Measurements from ENCODE around the gene TEK. TPM values are rescaled to one million over a fixed set of nuclear protein-coding genes. Genes with fewer than 3 reads are reported as not detected.

The TEK gene
- polyA plus RNA-seq: 1 to 10 TPM in 1 of 2 donors, under 1 TPM in 1; 0.55 to 1.3 TPM

DNA sequence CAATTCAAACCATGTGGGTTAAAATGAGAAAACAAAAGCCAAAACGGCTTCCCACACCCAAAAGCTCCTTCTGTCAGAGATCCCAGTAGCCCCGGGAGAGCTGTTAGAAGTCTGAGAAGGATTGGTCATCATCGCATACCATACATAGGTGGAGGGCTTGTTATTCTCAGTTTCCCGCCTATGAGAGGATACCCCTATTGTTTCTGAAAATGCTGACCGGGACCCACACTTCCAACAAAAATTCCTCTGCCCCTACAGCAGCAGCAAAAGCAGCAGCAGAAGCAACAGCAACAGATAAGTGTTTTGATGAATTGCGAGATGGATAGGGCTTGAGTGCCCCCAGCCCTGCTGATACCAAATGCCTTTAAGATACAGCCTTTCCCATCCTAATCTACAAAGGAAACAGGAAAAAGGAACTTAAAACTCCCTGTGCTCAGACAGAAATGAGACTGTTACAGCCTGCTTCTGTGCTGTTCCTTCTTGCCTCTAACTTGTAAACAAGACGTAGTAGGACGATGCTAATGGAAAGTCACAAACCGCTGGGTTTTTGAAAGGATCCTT is at the start of gene TEK:
TSS of gene TEK (plus strand) at position 245 of the 561 bp plus-strand sequence. CDS start 366 bp downstream, outside the sequence.
- Histone ChIP-seq H3K27ac (ENCODE audit: low read depth in 2 of 2, low read length in 1 of 2) (no peak within 1 kb of the TSS), H3K4me3 (ENCODE audit: low read depth in 1 of 2, low read length in 2 of 2) (no peak within 1 kb of the TSS), H3K27me3 (ENCODE audit: control insufficient read depth in 1 of 2, insufficient read depth in 2 of 2, low read length in 2 of 2) (no peaks in the 10 kb centered on the region), H3K36me3 (ENCODE audit: control insufficient read depth in 2 of 2, insufficient read depth in 2 of 2, low read length in 1 of 2) (no peaks in the 10 kb centered on the region), H3K4me1 (ENCODE audit: control insufficient read depth in 2 of 2, insufficient read depth in 2 of 2, low read length in 1 of 2) (no peaks in the 10 kb centered on the region), H3K9me3 (ENCODE audit: control insufficient read depth in 2 of 2, insufficient read depth in 1 of 2, low read depth in 1 of 2, low read length in 1 of 2) (no peaks in the 10 kb centered on the region)
- 34 to 42% methylated on average over 9 of the region's 9 CpGs for WGBS, 2 donors

DNA sequence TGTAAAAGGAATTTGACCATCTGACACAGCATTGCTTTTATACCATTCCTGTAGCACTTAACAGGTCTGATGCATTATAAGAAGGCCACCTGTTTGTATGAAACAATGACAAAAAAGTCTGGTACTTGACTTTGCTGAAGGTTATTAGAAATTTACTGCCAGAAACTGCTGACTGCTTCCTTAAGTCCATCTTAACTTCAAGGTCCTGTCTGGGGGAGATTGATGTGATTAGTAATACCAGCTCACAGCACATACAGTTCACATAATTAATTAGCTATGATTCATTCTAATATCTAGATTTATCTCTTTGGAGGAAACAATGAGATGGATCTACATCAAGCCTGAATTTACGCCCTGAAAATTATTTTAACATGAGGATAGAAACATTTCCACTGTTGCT is 49.6 kb upstream of the TEK start:
- H3K4me1 ChIP-seq (ENCODE audit: control insufficient read depth in 2 of 2, insufficient read depth in 2 of 2, low read length in 1 of 2): no peaks in the 10 kb centered on the region
- no peaks in the 10 kb centered on the region for H3K27me3 ChIP-seq (ENCODE audit: control insufficient read depth in 1 of 2, insufficient read depth in 2 of 2, low read length in 2 of 2)
- H3K36me3 ChIP-seq (ENCODE audit: control insufficient read depth in 2 of 2, insufficient read depth in 2 of 2, low read length in 1 of 2): no peaks in the 10 kb centered on the region
- 71 to 79% methylated on average over 1 of the region's 1 CpG for WGBS, 2 donors
- H3K4me3 ChIP-seq (ENCODE audit: low read depth in 1 of 2, low read length in 2 of 2): no peak overlapping the region
- no peaks in the 10 kb centered on the region for H3K9me3 ChIP-seq (ENCODE audit: control insufficient read depth in 2 of 2, insufficient read depth in 1 of 2, low read depth in 1 of 2, low read length in 1 of 2)
- H3K27ac ChIP-seq (ENCODE audit: low read depth in 2 of 2, low read length in 1 of 2): no peak overlapping the region

DNA sequence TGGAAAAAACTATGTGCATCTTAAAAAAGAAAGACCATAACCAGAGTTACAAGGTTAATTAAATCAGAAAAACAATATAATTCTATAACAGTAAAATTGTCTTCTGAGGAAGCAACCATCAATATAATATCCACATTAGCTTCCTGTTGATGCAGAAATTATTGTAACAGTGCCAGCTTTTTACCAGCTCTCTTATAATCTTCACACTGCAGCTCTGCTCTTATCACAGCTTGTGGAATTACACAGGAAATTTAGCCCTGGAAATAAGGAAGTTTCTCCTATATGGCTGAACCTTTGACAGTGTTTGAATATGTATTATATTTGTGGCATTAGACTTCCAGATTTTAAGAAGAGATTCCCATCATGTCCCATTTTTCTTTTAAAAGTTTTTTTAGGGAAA is 49.1 kb upstream of the TEK start:
- no peaks in the 10 kb centered on the region for H3K27me3 ChIP-seq (ENCODE audit: control insufficient read depth in 1 of 2, insufficient read depth in 2 of 2, low read length in 2 of 2)
- no peak overlapping the region for H3K27ac ChIP-seq (ENCODE audit: low read depth in 2 of 2, low read length in 1 of 2)
- no peaks in the 10 kb centered on the region for H3K36me3 ChIP-seq (ENCODE audit: control insufficient read depth in 2 of 2, insufficient read depth in 2 of 2, low read length in 1 of 2)
- no peaks in the 10 kb centered on the region for H3K4me1 ChIP-seq (ENCODE audit: control insufficient read depth in 2 of 2, insufficient read depth in 2 of 2, low read length in 1 of 2)
- H3K4me3 ChIP-seq (ENCODE audit: low read depth in 1 of 2, low read length in 2 of 2): no peak overlapping the region
- H3K9me3 ChIP-seq (ENCODE audit: control insufficient read depth in 2 of 2, insufficient read depth in 1 of 2, low read depth in 1 of 2, low read length in 1 of 2): no peaks in the 10 kb centered on the region

DNA sequence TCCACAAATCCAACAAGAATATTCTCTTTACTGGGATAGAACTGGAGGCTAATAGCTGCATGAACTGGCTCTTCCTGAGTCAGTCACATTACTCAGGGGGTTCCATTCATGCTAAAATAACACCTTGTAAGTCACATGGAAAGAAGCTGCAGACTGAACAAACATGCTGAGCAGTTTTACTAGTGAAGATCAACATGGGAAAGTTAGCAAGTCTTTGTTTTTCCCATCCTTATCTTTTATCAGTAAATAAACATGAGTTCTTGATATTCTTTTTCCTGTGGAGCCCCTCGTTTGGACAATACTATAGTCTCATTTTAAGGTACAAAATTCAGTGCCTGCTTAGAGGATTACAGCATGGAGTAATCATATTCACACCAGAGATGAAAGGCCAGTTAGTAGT is 43.7 kb upstream of the TEK start:
- WGBS, 2 donors: 60 to 64% methylated on average over 1 of the region's 1 CpG
- H3K9me3 ChIP-seq (ENCODE audit: control insufficient read depth in 2 of 2, insufficient read depth in 1 of 2, low read depth in 1 of 2, low read length in 1 of 2): no peaks in the 10 kb centered on the region
- H3K27me3 ChIP-seq (ENCODE audit: control insufficient read depth in 1 of 2, insufficient read depth in 2 of 2, low read length in 2 of 2): no peaks in the 10 kb centered on the region

DNA sequence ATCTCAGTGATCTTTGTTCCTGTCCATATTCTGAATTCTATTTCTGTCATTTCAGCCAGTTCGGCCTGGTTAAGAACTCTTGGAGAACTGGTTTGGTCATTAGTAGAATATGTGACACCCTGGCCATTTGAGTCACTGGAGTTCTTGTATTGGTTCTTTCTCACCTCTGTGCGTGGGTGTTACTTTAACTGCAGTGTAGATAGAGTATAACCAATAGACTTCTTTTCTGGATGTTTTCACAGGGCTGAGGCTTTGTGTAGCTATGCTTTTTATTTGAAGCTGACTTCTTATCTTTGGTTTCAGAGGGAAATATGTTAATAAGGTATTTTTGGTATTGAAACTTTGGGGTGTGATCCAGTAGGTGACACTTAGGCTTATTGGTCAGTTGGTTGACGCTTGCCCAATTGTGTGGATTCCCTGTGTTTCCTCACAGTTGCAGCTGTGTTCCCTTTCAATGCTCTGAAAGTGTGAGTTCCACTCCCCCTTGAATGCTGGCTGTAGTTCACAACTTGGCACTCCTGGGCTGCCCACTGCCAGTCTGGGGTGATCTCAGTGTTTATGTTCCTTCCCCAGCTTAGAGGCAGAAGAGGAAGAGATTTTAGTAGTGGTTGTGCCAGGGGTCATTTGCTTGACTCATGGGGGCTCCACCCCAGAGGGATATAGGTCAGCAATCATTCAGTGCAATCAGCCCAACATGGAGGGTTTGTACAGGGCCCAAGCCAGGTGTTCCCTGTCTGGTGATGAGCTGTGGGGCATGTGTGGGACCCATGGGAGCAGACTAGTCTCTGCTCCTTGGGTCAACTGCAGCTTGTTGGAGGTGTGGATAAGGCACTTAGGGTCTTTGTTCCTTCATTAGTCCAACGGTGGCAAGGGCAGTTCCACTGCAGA is 34.9 kb upstream of the TEK start:
- H3K36me3 ChIP-seq (ENCODE audit: control insufficient read depth in 2 of 2, insufficient read depth in 2 of 2, low read length in 1 of 2): no peaks in the 10 kb centered on the region
- no peaks in the 10 kb centered on the region for H3K4me1 ChIP-seq (ENCODE audit: control insufficient read depth in 2 of 2, insufficient read depth in 2 of 2, low read length in 1 of 2)
- H3K27ac ChIP-seq (ENCODE audit: low read depth in 2 of 2, low read length in 1 of 2): no peak overlapping the region
- WGBS, 2 donors: 65 to 67% methylated on average over 4 of the region's 4 CpGs
- no peaks in the 10 kb centered on the region for H3K27me3 ChIP-seq (ENCODE audit: control insufficient read depth in 1 of 2, insufficient read depth in 2 of 2, low read length in 2 of 2)
- no peak overlapping the region for H3K4me3 ChIP-seq (ENCODE audit: low read depth in 1 of 2, low read length in 2 of 2)
- H3K9me3 ChIP-seq (ENCODE audit: control insufficient read depth in 2 of 2, insufficient read depth in 1 of 2, low read depth in 1 of 2, low read length in 1 of 2): no peaks in the 10 kb centered on the region

More for the DNA sequence above, 43.7 kb upstream of the TEK start:
- Histone ChIP-seq H3K36me3 (ENCODE audit: control insufficient read depth in 2 of 2, insufficient read depth in 2 of 2, low read length in 1 of 2) (no peaks in the 10 kb centered on the region), H3K27ac (ENCODE audit: low read depth in 2 of 2, low read length in 1 of 2) (no peak overlapping the region), H3K4me1 (ENCODE audit: control insufficient read depth in 2 of 2, insufficient read depth in 2 of 2, low read length in 1 of 2) (no peaks in the 10 kb centered on the region), H3K4me3 (ENCODE audit: low read depth in 1 of 2, low read length in 2 of 2) (no peak overlapping the region)

DNA sequence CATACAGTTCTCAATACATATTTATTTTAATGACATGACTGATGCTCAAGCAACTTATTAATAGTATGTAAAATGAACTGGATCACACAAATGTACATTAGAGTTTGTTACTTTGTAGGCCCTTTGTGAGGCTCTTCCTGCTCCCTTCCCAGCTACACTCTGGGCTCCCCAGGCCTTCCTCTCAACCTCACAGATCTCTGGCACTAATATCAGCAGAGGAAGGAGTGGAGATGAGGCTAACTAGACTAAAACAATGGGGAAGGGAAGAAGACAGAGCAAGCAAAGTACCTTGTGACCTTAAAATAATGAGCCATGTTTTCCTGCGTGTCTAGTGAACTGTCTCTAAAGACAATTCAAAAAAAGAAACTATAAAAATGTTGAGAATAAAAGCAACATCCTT is 30.3 kb upstream of the TEK start:
- H3K4me3 ChIP-seq (ENCODE audit: low read depth in 1 of 2, low read length in 2 of 2): no peak overlapping the region
- no peak overlapping the region for H3K27ac ChIP-seq (ENCODE audit: low read depth in 2 of 2, low read length in 1 of 2)
- no peaks in the 10 kb centered on the region for H3K4me1 ChIP-seq (ENCODE audit: control insufficient read depth in 2 of 2, insufficient read depth in 2 of 2, low read length in 1 of 2)
- no peaks in the 10 kb centered on the region for H3K9me3 ChIP-seq (ENCODE audit: control insufficient read depth in 2 of 2, insufficient read depth in 1 of 2, low read depth in 1 of 2, low read length in 1 of 2)
- H3K36me3 ChIP-seq (ENCODE audit: control insufficient read depth in 2 of 2, insufficient read depth in 2 of 2, low read length in 1 of 2): no peaks in the 10 kb centered on the region
- 63 to 68% methylated on average over 1 of the region's 1 CpG for WGBS, 2 donors
- H3K27me3 ChIP-seq (ENCODE audit: control insufficient read depth in 1 of 2, insufficient read depth in 2 of 2, low read length in 2 of 2): no peaks in the 10 kb centered on the region

DNA sequence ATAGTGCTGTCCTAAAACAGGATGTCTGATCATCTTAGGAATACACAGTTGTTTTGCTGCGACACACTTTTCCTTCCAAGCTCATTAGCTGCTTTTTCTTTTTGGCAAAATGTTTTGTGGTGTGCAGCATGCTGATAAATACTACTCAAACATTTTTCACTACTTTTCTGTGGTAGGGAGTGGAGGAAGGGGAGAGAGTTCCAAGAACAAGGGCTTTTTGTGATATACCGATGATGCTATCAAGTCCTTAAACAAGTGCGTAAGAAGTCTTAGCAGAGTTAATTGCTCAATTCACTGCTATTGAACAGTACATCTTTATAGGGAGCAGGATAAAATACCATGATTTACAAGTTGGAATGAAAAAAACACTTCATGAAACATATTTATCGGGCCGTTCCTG is 23.6 kb upstream of the TEK start:
- no peaks in the 10 kb centered on the region for H3K4me1 ChIP-seq (ENCODE audit: control insufficient read depth in 2 of 2, insufficient read depth in 2 of 2, low read length in 1 of 2)
- no peaks in the 10 kb centered on the region for H3K27me3 ChIP-seq (ENCODE audit: control insufficient read depth in 1 of 2, insufficient read depth in 2 of 2, low read length in 2 of 2)
- WGBS, 2 donors: 86 to 93% methylated on average over 5 of the region's 5 CpGs
- no peak overlapping the region for H3K27ac ChIP-seq (ENCODE audit: low read depth in 2 of 2, low read length in 1 of 2)
- H3K9me3 ChIP-seq (ENCODE audit: control insufficient read depth in 2 of 2, insufficient read depth in 1 of 2, low read depth in 1 of 2, low read length in 1 of 2): no peaks in the 10 kb centered on the region
- no peaks in the 10 kb centered on the region for H3K36me3 ChIP-seq (ENCODE audit: control insufficient read depth in 2 of 2, insufficient read depth in 2 of 2, low read length in 1 of 2)
- H3K4me3 ChIP-seq (ENCODE audit: low read depth in 1 of 2, low read length in 2 of 2): no peak overlapping the region

DNA sequence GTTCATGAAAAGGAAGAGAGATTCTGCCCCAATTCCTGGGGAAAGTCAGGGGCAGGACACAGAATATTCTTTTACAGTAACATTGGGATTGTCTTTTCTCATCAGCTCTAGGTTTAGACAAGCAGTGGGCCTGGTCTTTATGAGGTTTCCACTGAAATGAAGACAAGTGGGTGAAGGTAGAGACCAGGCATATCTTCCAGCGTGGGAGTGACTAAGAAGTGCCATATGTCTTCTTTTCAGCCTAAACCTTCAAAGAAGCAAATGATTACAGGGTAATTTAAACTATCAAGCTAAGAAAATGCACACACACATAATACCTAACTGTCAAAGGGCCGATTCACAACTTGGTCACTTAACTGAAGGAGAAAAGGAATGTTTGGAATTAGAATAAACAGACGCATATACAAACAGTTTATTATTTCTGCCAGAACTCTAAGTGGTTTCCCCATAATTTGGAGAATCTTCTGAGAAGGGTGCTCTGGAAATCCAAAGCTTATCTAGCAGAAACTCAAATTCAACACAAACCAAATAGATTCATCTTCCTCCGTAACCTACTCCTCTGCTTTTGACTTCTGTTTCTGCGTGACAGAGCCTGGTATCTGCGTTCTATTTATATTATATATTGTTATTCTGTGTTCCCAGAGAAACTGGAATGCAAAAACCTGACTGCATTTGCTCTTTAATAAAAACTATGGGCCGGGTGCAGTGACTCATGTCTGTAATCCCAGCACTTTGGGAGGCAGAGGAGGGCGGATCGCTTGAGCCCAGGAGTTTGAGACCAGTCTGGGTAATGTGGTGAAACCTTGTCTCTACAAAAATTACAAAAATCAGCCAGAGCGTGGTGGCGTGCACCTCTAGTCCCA is 22.0 kb upstream of the TEK start:
- WGBS, 2 donors: 52 to 54% methylated on average over 11 of the region's 11 CpGs
- Histone ChIP-seq H3K9me3 (ENCODE audit: control insufficient read depth in 2 of 2, insufficient read depth in 1 of 2, low read depth in 1 of 2, low read length in 1 of 2) (no peaks in the 10 kb centered on the region), H3K4me1 (ENCODE audit: control insufficient read depth in 2 of 2, insufficient read depth in 2 of 2, low read length in 1 of 2) (no peaks in the 10 kb centered on the region), H3K27ac (ENCODE audit: low read depth in 2 of 2, low read length in 1 of 2) (no peak overlapping the region), H3K4me3 (ENCODE audit: low read depth in 1 of 2, low read length in 2 of 2) (no peak overlapping the region), H3K36me3 (ENCODE audit: control insufficient read depth in 2 of 2, insufficient read depth in 2 of 2, low read length in 1 of 2) (no peaks in the 10 kb centered on the region), H3K27me3 (ENCODE audit: control insufficient read depth in 1 of 2, insufficient read depth in 2 of 2, low read length in 2 of 2) (no peaks in the 10 kb centered on the region)

DNA sequence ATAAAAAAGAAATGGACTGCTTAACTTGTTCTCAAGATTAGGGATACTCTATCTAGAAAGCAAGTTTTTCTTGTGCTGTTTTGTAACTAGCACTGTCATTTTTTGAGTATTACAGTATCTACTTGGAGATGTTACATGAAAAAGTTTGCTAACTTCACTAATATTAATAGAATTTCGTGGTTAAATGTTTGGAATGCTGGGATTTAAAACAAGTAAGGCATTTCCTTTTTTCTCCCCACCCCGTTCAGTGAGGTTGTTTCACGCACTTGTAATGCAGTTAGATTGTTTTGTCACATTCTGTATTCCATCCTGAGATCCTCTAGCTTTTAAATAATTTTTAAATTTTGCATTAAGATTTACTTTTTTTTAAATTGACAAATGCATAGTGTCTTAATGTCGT is 20.0 kb upstream of the TEK start:
- 69 to 73% methylated on average over 4 of the region's 4 CpGs for WGBS, 2 donors

More for the DNA sequence above, 20.0 kb upstream of the TEK start:
- Histone ChIP-seq H3K36me3 (ENCODE audit: control insufficient read depth in 2 of 2, insufficient read depth in 2 of 2, low read length in 1 of 2) (no peaks in the 10 kb centered on the region), H3K4me3 (ENCODE audit: low read depth in 1 of 2, low read length in 2 of 2) (no peak overlapping the region), H3K4me1 (ENCODE audit: control insufficient read depth in 2 of 2, insufficient read depth in 2 of 2, low read length in 1 of 2) (no peaks in the 10 kb centered on the region), H3K27ac (ENCODE audit: low read depth in 2 of 2, low read length in 1 of 2) (no peak overlapping the region), H3K27me3 (ENCODE audit: control insufficient read depth in 1 of 2, insufficient read depth in 2 of 2, low read length in 2 of 2) (no peaks in the 10 kb centered on the region), H3K9me3 (ENCODE audit: control insufficient read depth in 2 of 2, insufficient read depth in 1 of 2, low read depth in 1 of 2, low read length in 1 of 2) (no peaks in the 10 kb centered on the region)

Data from esophagus (tissue), 2 donors.